ENCODE data around the gene RNF25.

The RNF25 gene

GRCh38 chr2:218717262-218717661 lies 45.5 kb upstream of the RNF25 start:
- H3K4me3 Mint-ChIP-seq = no peak overlapping the region
- TF ChIP-seq, protein P1, sequence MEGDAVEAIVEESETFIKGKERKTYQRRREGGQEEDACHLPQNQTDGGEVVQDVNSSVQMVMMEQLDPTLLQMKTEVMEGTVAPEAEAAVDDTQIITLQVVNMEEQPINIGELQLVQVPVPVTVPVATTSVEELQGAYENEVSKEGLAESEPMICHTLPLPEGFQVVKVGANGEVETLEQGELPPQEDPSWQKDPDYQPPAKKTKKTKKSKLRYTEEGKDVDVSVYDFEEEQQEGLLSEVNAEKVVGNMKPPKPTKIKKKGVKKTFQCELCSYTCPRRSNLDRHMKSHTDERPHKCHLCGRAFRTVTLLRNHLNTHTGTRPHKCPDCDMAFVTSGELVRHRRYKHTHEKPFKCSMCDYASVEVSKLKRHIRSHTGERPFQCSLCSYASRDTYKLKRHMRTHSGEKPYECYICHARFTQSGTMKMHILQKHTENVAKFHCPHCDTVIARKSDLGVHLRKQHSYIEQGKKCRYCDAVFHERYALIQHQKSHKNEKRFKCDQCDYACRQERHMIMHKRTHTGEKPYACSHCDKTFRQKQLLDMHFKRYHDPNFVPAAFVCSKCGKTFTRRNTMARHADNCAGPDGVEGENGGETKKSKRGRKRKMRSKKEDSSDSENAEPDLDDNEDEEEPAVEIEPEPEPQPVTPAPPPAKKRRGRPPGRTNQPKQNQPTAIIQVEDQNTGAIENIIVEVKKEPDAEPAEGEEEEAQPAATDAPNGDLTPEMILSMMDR (IDR thresholded peaks at IDR 0.05; ENCODE audit: unreplicated experiment in 3 of 3) = no peak
- no peaks in the 10 kb centered on the region for H3K27me3 Mint-ChIP-seq (ENCODE audit: low read depth)
- H3K4me1 Mint-ChIP-seq = no peaks in the 10 kb centered on the region
- no peak overlapping the region for H3K27ac Mint-ChIP-seq
- no peaks in the 10 kb centered on the region for H3K9me3 Mint-ChIP-seq
- H3K36me3 Mint-ChIP-seq (ENCODE audit: low read depth) = peaks cover 35% of the 10 kb centered on the region

GRCh38 chr2:218716070-218716469 lies 44.3 kb upstream of the RNF25 start:
- H3K36me3 Mint-ChIP-seq (ENCODE audit: low read depth) = peaks cover 35% of the 10 kb centered on the region
- H3K27me3 Mint-ChIP-seq (ENCODE audit: low read depth) = no peaks in the 10 kb centered on the region
- no peak overlapping the region for H3K27ac Mint-ChIP-seq
- TF ChIP-seq, protein P1 (IDR thresholded peaks at IDR 0.05; ENCODE audit: unreplicated experiment in 3 of 3) = no peak
- no peak overlapping the region for H3K4me3 Mint-ChIP-seq
- peaks cover 5% of the 10 kb centered on the region for H3K4me1 Mint-ChIP-seq
- H3K9me3 Mint-ChIP-seq = no peaks in the 10 kb centered on the region

DNA sequence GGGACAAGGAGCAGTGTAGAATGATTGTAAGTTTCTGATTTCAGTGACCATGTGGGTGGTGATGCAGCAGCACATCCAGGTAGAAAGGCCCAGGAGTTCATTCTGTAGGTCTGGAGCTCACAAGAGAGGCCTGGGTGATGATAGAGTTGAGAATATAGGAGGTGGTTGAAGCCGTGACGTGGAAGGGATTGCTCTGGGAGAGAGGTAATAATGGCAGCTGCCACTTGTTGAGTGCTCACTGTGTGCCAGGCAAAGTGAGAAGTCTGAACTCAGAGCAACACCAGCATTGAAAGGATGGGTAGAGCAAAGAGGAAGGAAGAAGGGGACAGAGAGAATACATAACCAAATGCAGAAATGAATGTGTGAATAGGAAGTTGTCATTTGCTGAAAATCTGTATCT lies 42.1 kb upstream of the RNF25 start:
- Mint-ChIP-seq H3K4me1 (peaks cover 5% of the 10 kb centered on the region), H3K27me3 (ENCODE audit: low read depth) (no peaks in the 10 kb centered on the region), H3K4me3 (no peak overlapping the region), H3K9me3 (no peaks in the 10 kb centered on the region), H3K27ac (no peak overlapping the region), H3K36me3 (ENCODE audit: low read depth) (peaks cover 24% of the 10 kb centered on the region)
- TF ChIP-seq, protein P1 (IDR thresholded peaks at IDR 0.05; ENCODE audit: unreplicated experiment in 3 of 3) = no peak

DNA sequence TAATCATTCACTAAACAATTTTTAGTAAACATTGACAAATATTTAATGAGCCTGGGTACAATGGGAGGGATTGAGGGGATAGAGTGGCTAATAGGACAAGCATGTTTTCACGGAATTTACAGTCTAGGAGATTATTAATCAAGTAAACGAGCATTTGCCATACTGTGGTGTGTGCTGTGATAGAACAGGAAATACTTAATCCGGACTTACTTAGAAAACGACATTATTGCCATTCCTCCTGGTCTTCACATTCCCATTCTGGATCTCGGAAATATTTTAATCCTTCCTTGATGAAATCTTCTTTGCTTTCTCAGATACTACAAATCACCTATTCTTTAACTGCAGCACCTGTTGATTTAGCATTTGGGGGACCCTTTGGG lies 39.7 kb upstream of the RNF25 start:
- H3K4me1 Mint-ChIP-seq = peaks cover 5% of the 10 kb centered on the region
- H3K4me3 Mint-ChIP-seq = peak overlapping the region; percentile 97 to 99 (median 98)
- TF ChIP-seq, protein P1 (IDR thresholded peaks at IDR 0.05; ENCODE audit: unreplicated experiment in 3 of 3) = no peak
- no peaks in the 10 kb centered on the region for H3K27me3 Mint-ChIP-seq (ENCODE audit: low read depth)
- H3K9me3 Mint-ChIP-seq = no peaks in the 10 kb centered on the region
- H3K27ac Mint-ChIP-seq = peak overlapping the region; percentile 87 to 97 (median 94)
- peaks cover 10% of the 10 kb centered on the region for H3K36me3 Mint-ChIP-seq (ENCODE audit: low read depth)

- peaks cover 7% of the 10 kb centered on the region for H3K36me3 Mint-ChIP-seq (ENCODE audit: low read depth)
Observed at GRCh38 chr2:218710687-218711549, 39.1 kb upstream of the RNF25 start, which contains the start of gene TTLL4. Gene TTLL4, plus strand, starts transcription at chr2:218710835. Its CDS starts 26,842 bp downstream, at chr2:218737677.

More at GRCh38 chr2:218710687-218711549, 39.1 kb upstream of the RNF25 start, which contains the start of gene TTLL4:
- H3K4me3 Mint-ChIP-seq = peak within 1 kb of the TSS; percentile 97 to 99 (median 98)
- H3K27me3 Mint-ChIP-seq (ENCODE audit: low read depth) = no peaks in the 10 kb centered on the region
- peak within 1 kb of the TSS; percentile 87 to 97 (median 94) for H3K27ac Mint-ChIP-seq
- H3K4me1 Mint-ChIP-seq = peaks cover 5% of the 10 kb centered on the region
- no peaks in the 10 kb centered on the region for H3K9me3 Mint-ChIP-seq
- TF ChIP-seq, protein P1 (IDR thresholded peaks at IDR 0.05; ENCODE audit: unreplicated experiment in 3 of 3) = peak; percentile 85 to 92 (median 86)
